Lung microvascular endothelial cell (primary cell): ENCODE results near the gene PTRHD1. TPM values are rescaled to one million over a fixed set of nuclear protein-coding genes. Genes with fewer than 3 reads are reported as not detected.
A peak's percentile ranks its signal among the peaks of the same experiment; 100 is the strongest.

Experiments
- DNase-seq, 2 donors: peaks; one replicate each; pipeline versions ENCODE4 v3.0.0 to v3.0.0-alpha.2; 2010; ENCODE audit warnings: low read depth in 2 of 2
- total RNA-seq: library from RNA; depleted of rRNA; stranded (reverse); fragments of >200 nt; gene quantifications from 2 replicates; pipeline ENCODE4 v1.2.1, GENCODE V29; 2014

Gene PTRHD1
- total RNA-seq, 1 donor from 2014 or later = 42.5 TPM

GRCh38 chr2:24830786-24831185 is 37.6 kb upstream of the PTRHD1 start:
- DNase-seq = no peak

GRCh38 chr2:24830351-24830750 is 37.2 kb upstream of the PTRHD1 start:
- peak; percentile 40 to 52 for DNase-seq

- DNase-seq = no peak
Measured at GRCh38 chr2:24828238-24828996, 35.2 kb upstream of the PTRHD1 start.

- DNase-seq = peak; percentile 90
Measured at GRCh38 chr2:24827321-24828237, 34.4 kb upstream of the PTRHD1 start.

- no peak for DNase-seq
Measured at GRCh38 chr2:24826773-24827145, 33.6 kb upstream of the PTRHD1 start.

- DNase-seq = peak; percentile 25 to 46
Measured at GRCh38 chr2:24825883-24826772, 32.9 kb upstream of the PTRHD1 start.

- no peak for DNase-seq
Measured at GRCh38 chr2:24824966-24825882, 32.0 kb upstream of the PTRHD1 start.

- DNase-seq = no peak
Measured at GRCh38 chr2:24824071-24824588, 30.9 kb upstream of the PTRHD1 start.

- no peak for DNase-seq
Measured at GRCh38 chr2:24822049-24822706, 29.0 kb upstream of the PTRHD1 start.

GRCh38 chr2:24821433-24821891 is 28.3 kb upstream of the PTRHD1 start:
- DNase-seq = no peak

GRCh38 chr2:24820598-24821432 is 27.6 kb upstream of the PTRHD1 start:
- DNase-seq = no peak

- DNase-seq = no peak
Measured at GRCh38 chr2:24820175-24820513, 27.0 kb upstream of the PTRHD1 start.

- DNase-seq = no peak
Measured at GRCh38 chr2:24819442-24820174, 26.4 kb upstream of the PTRHD1 start.

- peak in 1 of 2 donors; percentile 32 for DNase-seq
Measured at GRCh38 chr2:24818721-24819167, 25.6 kb upstream of the PTRHD1 start.

GRCh38 chr2:24816884-24817283 is 23.7 kb upstream of the PTRHD1 start:
- DNase-seq = peak; percentile 9 to 91

- DNase-seq = no peak
Measured at GRCh38 chr2:24816404-24816803, 23.2 kb upstream of the PTRHD1 start.

GRCh38 chr2:24815171-24815570 is 22.0 kb upstream of the PTRHD1 start:
- no peak for DNase-seq

GRCh38 chr2:24814516-24814915 is 21.3 kb upstream of the PTRHD1 start:
- no peak for DNase-seq
